ENCODE measurements around the gene RIPK1. TPM values are rescaled to one million over a fixed set of nuclear protein-coding genes. Genes with fewer than 3 reads are reported as not detected.

RIPK1 gene
- total and polyA plus RNA-seq, 10 of the 15 experiments (the other 5 are each of a cell fraction or from before 2014, with no cell fraction given) = 1.6 to 11.2 (median 6.3) TPM

DNA sequence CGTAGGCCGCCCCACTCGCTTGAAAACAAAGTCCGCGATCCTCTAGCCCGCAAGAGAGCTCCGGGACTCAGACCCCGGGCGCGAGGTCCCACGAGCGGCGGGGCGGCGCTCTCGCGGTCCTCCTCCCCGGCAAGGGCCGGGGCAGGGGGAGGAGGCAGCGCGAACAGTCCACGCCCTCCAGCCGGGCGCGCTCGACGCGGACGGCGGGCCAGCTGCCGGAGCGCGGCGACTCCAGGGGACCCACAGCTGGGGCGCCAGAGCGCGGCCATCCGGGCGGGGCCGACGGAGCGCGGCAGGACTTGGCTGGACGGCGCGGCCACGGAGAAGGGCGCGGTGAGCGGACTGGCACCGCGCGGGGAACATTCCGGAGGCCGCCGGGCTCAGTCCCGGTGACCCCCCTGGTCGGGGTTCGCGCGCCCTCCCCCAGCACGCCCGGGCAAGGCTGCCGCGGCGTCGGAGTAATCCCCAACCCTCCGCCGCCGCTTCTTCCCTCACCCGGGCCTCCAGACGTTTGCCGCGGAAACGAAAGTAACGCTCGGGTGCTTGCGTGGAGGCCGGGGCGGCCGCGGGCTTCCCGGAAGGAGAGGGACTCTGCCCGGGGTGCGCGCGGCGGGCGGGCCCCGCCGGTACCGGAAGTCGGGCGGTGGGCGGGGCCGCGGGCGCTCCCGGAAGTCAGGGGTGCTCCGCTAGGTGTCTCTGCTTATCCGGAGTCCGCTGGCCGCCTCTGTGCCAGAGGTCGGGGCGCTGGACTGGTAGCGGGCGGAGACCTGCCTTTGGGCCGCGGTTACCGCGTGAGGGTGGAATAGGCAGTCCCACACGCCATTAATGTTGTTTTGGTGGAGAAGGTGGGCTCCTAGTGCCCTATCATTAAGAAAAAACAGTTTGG, at the start of gene RIPK1 (continued):
- no peak for TF ChIP-seq PAX8 (IDR thresholded peaks at IDR 0.05)
- TF ChIP-seq, protein P1, sequence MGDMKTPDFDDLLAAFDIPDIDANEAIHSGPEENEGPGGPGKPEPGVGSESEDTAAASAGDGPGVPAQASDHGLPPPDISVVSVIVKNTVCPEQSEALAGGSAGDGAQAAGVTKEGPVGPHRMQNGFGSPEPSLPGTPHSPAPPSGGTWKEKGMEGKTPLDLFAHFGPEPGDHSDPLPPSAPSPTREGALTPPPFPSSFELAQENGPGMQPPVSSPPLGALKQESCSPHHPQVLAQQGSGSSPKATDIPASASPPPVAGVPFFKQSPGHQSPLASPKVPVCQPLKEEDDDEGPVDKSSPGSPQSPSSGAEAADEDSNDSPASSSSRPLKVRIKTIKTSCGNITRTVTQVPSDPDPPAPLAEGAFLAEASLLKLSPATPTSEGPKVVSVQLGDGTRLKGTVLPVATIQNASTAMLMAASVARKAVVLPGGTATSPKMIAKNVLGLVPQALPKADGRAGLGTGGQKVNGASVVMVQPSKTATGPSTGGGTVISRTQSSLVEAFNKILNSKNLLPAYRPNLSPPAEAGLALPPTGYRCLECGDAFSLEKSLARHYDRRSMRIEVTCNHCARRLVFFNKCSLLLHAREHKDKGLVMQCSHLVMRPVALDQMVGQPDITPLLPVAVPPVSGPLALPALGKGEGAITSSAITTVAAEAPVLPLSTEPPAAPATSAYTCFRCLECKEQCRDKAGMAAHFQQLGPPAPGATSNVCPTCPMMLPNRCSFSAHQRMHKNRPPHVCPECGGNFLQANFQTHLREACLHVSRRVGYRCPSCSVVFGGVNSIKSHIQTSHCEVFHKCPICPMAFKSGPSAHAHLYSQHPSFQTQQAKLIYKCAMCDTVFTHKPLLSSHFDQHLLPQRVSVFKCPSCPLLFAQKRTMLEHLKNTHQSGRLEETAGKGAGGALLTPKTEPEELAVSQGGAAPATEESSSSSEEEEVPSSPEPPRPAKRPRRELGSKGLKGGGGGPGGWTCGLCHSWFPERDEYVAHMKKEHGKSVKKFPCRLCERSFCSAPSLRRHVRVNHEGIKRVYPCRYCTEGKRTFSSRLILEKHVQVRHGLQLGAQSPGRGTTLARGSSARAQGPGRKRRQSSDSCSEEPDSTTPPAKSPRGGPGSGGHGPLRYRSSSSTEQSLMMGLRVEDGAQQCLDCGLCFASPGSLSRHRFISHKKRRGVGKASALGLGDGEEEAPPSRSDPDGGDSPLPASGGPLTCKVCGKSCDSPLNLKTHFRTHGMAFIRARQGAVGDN (IDR thresholded peaks at IDR 0.05) = peak; percentile 64; the same call in 1 of the 2 replicates
- TF ChIP-seq LARP7 (IDR thresholded peaks at IDR 0.05) = peak; percentile 100
- no peak for TF ChIP-seq MEF2B (IDR thresholded peaks at IDR 0.05; ENCODE audit: partially characterized antibody, poor library complexity, severe bottlenecking)
- peak; percentile 89 for TF ChIP-seq BACH1 (IDR thresholded peaks at IDR 0.05; ENCODE audit: borderline replicate concordance)
- no peak for TF ChIP-seq BRCA1 (IDR thresholded peaks at IDR 0.05; ENCODE audit: low read depth, low read length)
- no peak for TF ChIP-seq TARDBP (IDR thresholded peaks at IDR 0.05; ENCODE audit: borderline replicate concordance)
- 0 out of 2 replicates have a peak, but pooled peaks have one; percentile 70 for TF ChIP-seq STAT1 (conservative IDR thresholded peaks at IDR 0.05)
- peak; percentile 99 for TF ChIP-seq GATAD2B (conservative IDR thresholded peaks at IDR 0.05; ENCODE audit: low read depth)
- peak; percentile 31 for TF ChIP-seq CHD2 (IDR thresholded peaks at IDR 0.05; ENCODE audit: borderline replicate concordance, low read depth, low read length)
- peak; percentile 81 for TF ChIP-seq NR2F1 (conservative IDR thresholded peaks at IDR 0.05)
- TF ChIP-seq, protein P2, sequence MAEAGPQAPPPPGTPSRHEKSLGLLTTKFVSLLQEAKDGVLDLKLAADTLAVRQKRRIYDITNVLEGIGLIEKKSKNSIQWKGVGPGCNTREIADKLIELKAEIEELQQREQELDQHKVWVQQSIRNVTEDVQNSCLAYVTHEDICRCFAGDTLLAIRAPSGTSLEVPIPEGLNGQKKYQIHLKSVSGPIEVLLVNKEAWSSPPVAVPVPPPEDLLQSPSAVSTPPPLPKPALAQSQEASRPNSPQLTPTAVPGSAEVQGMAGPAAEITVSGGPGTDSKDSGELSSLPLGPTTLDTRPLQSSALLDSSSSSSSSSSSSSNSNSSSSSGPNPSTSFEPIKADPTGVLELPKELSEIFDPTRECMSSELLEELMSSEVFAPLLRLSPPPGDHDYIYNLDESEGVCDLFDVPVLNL (IDR thresholded peaks at IDR 0.05; ENCODE audit: low read depth, low read length) = peak; percentile 21; the same call in 1 of the 2 replicates
- TF ChIP-seq, protein P3, sequence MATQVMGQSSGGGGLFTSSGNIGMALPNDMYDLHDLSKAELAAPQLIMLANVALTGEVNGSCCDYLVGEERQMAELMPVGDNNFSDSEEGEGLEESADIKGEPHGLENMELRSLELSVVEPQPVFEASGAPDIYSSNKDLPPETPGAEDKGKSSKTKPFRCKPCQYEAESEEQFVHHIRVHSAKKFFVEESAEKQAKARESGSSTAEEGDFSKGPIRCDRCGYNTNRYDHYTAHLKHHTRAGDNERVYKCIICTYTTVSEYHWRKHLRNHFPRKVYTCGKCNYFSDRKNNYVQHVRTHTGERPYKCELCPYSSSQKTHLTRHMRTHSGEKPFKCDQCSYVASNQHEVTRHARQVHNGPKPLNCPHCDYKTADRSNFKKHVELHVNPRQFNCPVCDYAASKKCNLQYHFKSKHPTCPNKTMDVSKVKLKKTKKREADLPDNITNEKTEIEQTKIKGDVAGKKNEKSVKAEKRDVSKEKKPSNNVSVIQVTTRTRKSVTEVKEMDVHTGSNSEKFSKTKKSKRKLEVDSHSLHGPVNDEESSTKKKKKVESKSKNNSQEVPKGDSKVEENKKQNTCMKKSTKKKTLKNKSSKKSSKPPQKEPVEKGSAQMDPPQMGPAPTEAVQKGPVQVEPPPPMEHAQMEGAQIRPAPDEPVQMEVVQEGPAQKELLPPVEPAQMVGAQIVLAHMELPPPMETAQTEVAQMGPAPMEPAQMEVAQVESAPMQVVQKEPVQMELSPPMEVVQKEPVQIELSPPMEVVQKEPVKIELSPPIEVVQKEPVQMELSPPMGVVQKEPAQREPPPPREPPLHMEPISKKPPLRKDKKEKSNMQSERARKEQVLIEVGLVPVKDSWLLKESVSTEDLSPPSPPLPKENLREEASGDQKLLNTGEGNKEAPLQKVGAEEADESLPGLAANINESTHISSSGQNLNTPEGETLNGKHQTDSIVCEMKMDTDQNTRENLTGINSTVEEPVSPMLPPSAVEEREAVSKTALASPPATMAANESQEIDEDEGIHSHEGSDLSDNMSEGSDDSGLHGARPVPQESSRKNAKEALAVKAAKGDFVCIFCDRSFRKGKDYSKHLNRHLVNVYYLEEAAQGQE (IDR thresholded peaks at IDR 0.05; ENCODE audit: low read depth, low read length) = 0 out of 2 replicates have a peak, but pooled peaks have one; percentile 6
- 0 out of 2 replicates have a peak, but pooled peaks have one; percentile 15 for TF ChIP-seq RAD21 (IDR thresholded peaks at IDR 0.05; ENCODE audit: insufficient read depth, low read depth, low read length)
- TF ChIP-seq ESRRA (IDR thresholded peaks at IDR 0.05; ENCODE audit: low read length) = no peak
- peak; percentile 91 for TF ChIP-seq POLR2AphosphoS2 (IDR thresholded peaks at IDR 0.05; ENCODE audit: low read depth, low read length)
- peak; percentile 85 for TF ChIP-seq GABPA (IDR thresholded peaks at IDR 0.05; ENCODE audit: low read depth)
- TF ChIP-seq MXI1 (IDR thresholded peaks at IDR 0.05; ENCODE audit: low read depth, low read length) = peak; percentile 56; the same call in 1 of the 2 replicates
- no peak for TF ChIP-seq FOXK2 (IDR thresholded peaks at IDR 0.05)
- TF ChIP-seq KLF5 (IDR thresholded peaks at IDR 0.05; ENCODE audit: partially characterized antibody) = peak; percentile 61
- TF ChIP-seq, protein P4, sequence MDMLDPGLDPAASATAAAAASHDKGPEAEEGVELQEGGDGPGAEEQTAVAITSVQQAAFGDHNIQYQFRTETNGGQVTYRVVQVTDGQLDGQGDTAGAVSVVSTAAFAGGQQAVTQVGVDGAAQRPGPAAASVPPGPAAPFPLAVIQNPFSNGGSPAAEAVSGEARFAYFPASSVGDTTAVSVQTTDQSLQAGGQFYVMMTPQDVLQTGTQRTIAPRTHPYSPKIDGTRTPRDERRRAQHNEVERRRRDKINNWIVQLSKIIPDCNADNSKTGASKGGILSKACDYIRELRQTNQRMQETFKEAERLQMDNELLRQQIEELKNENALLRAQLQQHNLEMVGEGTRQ (IDR thresholded peaks at IDR 0.05; ENCODE audit: borderline replicate concordance, low read depth, low read length) = no peak

All from GM12878 (cell line).